MCF 10A (cell line): Measurements from ENCODE around the gene AFF4. TPM values are rescaled to one million over a fixed set of nuclear protein-coding genes. Genes with fewer than 3 reads are reported as not detected.

ENCODE experiments used
- BruUV-seq: library from RNA; stranded (reverse); fragments of 400-500 nt; replicated peaks from 2 replicates; lab custom pipeline; 2021; lab: Mats Ljungman, UMichigan
- CTCF ChIA-PET: fragments of 300-600 bp; sonication (Branson Sonifier 250); formaldehyde crosslinking; extraction: SDS; loops from one replicate; lab custom pipeline; 2021; ENCODE audit warnings: antibody characterized with exemption, inconsistent platforms; lab: Yijun Ruan, JAX
- POLR2A ChIA-PET: fragments of 300-600, 350-650 bp; sonication (Branson Sonifier 250); formaldehyde crosslinking; extraction: SDS; loops from one replicate; lab custom pipeline; 2020; ENCODE audit warnings: antibody characterized with exemption, inconsistent platforms; lab: Yijun Ruan, JAX
- DNase-seq: peaks from one replicate; pipeline ENCODE4 v3.0.0-alpha.2; 2018; ENCODE audit not compliant: unreplicated experiment
- H3K27ac Mint-ChIP-seq: one replicate; pipeline ENCODE4 v1.8.0; 2022; ENCODE audit warnings: mild to moderate bottlenecking, low read depth, mixed read lengths; ENCODE audit not compliant: unreplicated experiment
- H3K27me3 Mint-ChIP-seq: one replicate; pipeline ENCODE4 v1.8.0; 2022; ENCODE audit warnings: mixed read lengths; ENCODE audit not compliant: insufficient read depth, unreplicated experiment
- H3K36me3 Mint-ChIP-seq: one replicate; pipeline ENCODE4 v1.8.0; 2022; ENCODE audit warnings: mild to moderate bottlenecking, moderate library complexity, mixed read lengths; ENCODE audit not compliant: insufficient read depth, unreplicated experiment
- H3K4me1 Mint-ChIP-seq: one replicate; pipeline ENCODE4 v1.8.0; 2022; ENCODE audit warnings: mixed read lengths; ENCODE audit not compliant: insufficient read depth, unreplicated experiment
- H3K4me3 Mint-ChIP-seq: one replicate; pipeline ENCODE4 v1.8.0; 2022; ENCODE audit warnings: mild to moderate bottlenecking, moderate library complexity, mixed read lengths; ENCODE audit not compliant: unreplicated experiment
- H3K9me3 Mint-ChIP-seq: one replicate; pipeline ENCODE4 v1.8.0; 2022; ENCODE audit warnings: mixed read lengths; ENCODE audit not compliant: unreplicated experiment
- intact Hi-C: fragments of 100-400 bp; cut with micrococcal nuclease; formaldehyde crosslinking; loops from 2 replicates; pipeline ENCODE4 v1.14.1; 2022
- total RNA-seq: library from RNA; stranded (reverse); gene quantifications from 2 replicates; pipeline ENCODE4 v1.2.3, GENCODE V29; 2022
- TF ChIP-seq, protein P1 (sequence below): fragments of 200-600 bp; IDR thresholded peaks from one replicate; pipeline ENCODE4 v1.8.0; 2022; ENCODE audit warnings: antibody characterized with exemption, mild to moderate bottlenecking; ENCODE audit not compliant: unreplicated experiment

The AFF4 gene
- total RNA-seq, 1 experiment from 2014 or later: 206 TPM

DNA sequence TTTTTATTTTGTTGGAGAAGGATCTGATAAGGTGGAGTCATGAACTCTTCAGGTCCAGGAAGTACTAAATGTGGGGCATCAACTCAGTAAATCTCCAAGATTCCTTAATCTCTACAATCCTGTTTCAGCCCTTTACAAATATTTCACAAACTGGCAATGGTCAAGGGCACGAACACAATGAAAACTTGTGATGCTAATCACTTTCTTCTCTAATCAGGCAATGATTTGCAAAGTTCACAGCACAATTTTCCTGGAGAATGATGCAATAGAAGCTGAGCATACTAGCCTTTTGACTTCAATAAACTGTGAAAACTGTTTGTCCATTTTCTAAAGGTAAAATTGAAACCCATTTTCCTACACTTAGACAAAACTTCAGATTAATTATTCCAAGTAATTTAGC lies 114.1 kb downstream of the AFF4 start:
- no peaks in the 10 kb centered on the region for H3K36me3 Mint-ChIP-seq
- CTCF ChIA-PET: interaction anchor here (0.6 to 6.2 kb wide), 3 partner anchors 12 to 65 kb away, joined by 4 to 37 read pairs (median 13); partner anchors contain the start of gene SHROOM1
- H3K4me3 Mint-ChIP-seq: no peak overlapping the region
- POLR2A ChIA-PET: interaction anchor here (1.3 to 4.7 kb wide), 2 partner anchors 8 to 16 kb away, joined by 4 to 23 read pairs; partner anchors contain the start of genes GDF9 and UQCRQ
- H3K9me3 Mint-ChIP-seq: no peaks in the 10 kb centered on the region
- TF ChIP-seq, protein P1, sequence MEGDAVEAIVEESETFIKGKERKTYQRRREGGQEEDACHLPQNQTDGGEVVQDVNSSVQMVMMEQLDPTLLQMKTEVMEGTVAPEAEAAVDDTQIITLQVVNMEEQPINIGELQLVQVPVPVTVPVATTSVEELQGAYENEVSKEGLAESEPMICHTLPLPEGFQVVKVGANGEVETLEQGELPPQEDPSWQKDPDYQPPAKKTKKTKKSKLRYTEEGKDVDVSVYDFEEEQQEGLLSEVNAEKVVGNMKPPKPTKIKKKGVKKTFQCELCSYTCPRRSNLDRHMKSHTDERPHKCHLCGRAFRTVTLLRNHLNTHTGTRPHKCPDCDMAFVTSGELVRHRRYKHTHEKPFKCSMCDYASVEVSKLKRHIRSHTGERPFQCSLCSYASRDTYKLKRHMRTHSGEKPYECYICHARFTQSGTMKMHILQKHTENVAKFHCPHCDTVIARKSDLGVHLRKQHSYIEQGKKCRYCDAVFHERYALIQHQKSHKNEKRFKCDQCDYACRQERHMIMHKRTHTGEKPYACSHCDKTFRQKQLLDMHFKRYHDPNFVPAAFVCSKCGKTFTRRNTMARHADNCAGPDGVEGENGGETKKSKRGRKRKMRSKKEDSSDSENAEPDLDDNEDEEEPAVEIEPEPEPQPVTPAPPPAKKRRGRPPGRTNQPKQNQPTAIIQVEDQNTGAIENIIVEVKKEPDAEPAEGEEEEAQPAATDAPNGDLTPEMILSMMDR: no peak
- no peaks in the 10 kb centered on the region for H3K4me1 Mint-ChIP-seq
- no peak for DNase-seq
- no peaks in the 10 kb centered on the region for H3K27me3 Mint-ChIP-seq
- no TSS peak for BruUV-seq
- intact Hi-C loops: no loop called here
- H3K27ac Mint-ChIP-seq: no peak overlapping the region

DNA sequence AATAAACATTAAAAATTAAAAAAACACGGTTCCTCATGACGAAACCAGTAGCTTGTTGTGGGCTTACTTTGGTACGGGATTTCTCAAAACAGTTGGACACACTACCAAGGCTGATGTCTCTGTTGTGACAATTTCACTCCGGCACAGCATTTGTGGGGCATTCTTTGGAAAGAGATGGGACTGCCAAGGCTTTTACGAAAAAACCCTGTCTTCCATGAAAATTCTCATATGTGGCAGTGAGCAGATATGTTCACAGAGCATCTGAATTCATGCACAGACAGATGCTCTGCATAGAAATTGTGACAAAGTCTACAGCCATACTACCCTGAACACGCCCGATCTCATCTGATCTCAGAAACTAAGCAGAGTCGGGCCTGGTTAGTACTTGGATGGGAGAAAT lies 115.2 kb downstream of the AFF4 start:
- DNase-seq: no peak
- no TSS peak for BruUV-seq
- Mint-ChIP-seq H3K4me3 (no peak overlapping the region), H3K36me3 (no peaks in the 10 kb centered on the region), H3K9me3 (no peaks in the 10 kb centered on the region), H3K27ac (no peak overlapping the region), H3K4me1 (no peaks in the 10 kb centered on the region), H3K27me3 (no peaks in the 10 kb centered on the region)
- ChIA-PET POLR2A (interaction anchor here (4.7 kb wide), 1 partner anchor 18 kb away, joined by 23 read pairs; the partner anchor contains the start of genes GDF9 and UQCRQ), CTCF (interaction anchor here (1.5 to 6.2 kb wide), 2 partner anchors 18 to 20 kb away, joined by 3 to 37 read pairs; partner anchors contain the start of genes GDF9, SHROOM1 and UQCRQ)
- TF ChIP-seq, protein P1: no peak
- intact Hi-C loops: no loop called here

DNA sequence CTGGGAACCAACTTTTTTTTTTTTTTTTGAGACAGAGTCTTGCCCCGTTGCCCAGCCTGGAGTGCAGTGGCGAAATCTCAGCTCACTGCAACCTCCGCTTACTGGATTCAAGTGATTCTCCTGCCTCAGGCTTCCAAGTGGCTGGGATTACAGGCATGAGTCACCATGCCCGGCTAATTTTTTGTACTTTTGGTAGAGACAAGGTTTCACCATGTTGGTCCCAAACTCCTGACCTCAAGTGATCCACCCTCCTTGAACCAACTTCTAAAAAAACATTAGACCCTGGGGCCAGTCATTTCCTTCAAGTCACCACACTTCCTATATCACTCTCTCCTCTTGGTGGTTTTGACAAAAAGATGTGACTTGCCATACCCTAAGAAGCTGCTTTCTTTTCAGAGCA lies 122.1 kb downstream of the AFF4 start:
- peaks cover 30% of the 10 kb centered on the region for H3K4me1 Mint-ChIP-seq
- DNase-seq: peak; percentile 98
- peak overlapping the region; percentile 99 for H3K27ac Mint-ChIP-seq
- TF ChIP-seq, protein P1: no peak
- intact Hi-C loops: loop anchor here (1.0 kb wide), 2 partner anchors 11 to 25 kb away; partner anchors contain the start of genes GDF9, SHROOM1 and UQCRQ
- no peaks in the 10 kb centered on the region for H3K27me3 Mint-ChIP-seq
- H3K36me3 Mint-ChIP-seq: no peaks in the 10 kb centered on the region
- no peaks in the 10 kb centered on the region for H3K9me3 Mint-ChIP-seq
- CTCF ChIA-PET: interaction anchor here (0.6 to 4.5 kb wide), 7 partner anchors 10 to 617 kb away, joined by 3 to 29 read pairs (median 5); partner anchors contain the start of genes GDF9 and UQCRQ
- POLR2A ChIA-PET: interaction anchor here (0.9 to 5.3 kb wide), 9 partner anchors 9 to 252 kb away, joined by 3 to 63 read pairs (median 7); partner anchors contain the start of genes GDF9, KIF3A, SHROOM1 and UQCRQ
- H3K4me3 Mint-ChIP-seq: peak overlapping the region; percentile 18
- no TSS peak for BruUV-seq

DNA sequence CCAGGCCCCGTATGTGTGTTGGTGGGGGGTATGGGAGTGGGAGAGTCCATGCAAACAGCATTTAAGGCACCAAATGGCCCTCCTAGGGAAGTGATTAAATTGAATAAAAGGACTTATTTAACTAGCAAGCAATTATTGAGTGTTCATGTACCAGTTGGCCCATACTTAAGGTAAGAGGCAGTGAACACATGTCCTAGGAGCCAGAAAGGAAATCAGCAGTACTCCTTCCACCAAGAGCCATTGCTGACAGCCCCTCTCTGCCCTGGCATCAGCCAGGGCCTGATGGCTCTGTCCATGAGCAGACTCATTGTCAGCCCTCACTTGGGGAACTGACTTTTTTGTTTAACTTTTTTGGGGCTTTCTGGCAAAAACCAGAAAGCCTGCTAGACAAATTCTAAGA lies 122.5 kb downstream of the AFF4 start:
- DNase-seq: peak; percentile 18
- CTCF ChIA-PET: interaction anchor here (1.0 to 4.5 kb wide), 5 partner anchors 10 to 25 kb away, joined by 4 to 29 read pairs (median 7); partner anchors contain the start of genes GDF9, SHROOM1 and UQCRQ
- Mint-ChIP-seq H3K4me3 (no peak overlapping the region), H3K27me3 (no peaks in the 10 kb centered on the region), H3K9me3 (no peaks in the 10 kb centered on the region), H3K27ac (peak overlapping the region; percentile 99), H3K4me1 (peaks cover 30% of the 10 kb centered on the region), H3K36me3 (no peaks in the 10 kb centered on the region)
- no TSS peak for BruUV-seq
- POLR2A ChIA-PET: interaction anchor here (0.9 to 5.3 kb wide), 9 partner anchors 9 to 251 kb away, joined by 3 to 63 read pairs (median 7); partner anchors contain the start of genes GDF9, KIF3A, SHROOM1 and UQCRQ
- intact Hi-C loops: loop anchor here (1.0 kb wide), 2 partner anchors 11 to 25 kb away; partner anchors contain the start of genes GDF9, SHROOM1 and UQCRQ
- TF ChIP-seq, protein P1: no peak
